Activated naive CD8-positive, alpha-beta T cell treated with anti-CD3 and anti-CD28 coated beads, Interleukin-2, amount 50 U/mL, for 24 hours (primary cell): ENCODE results near the gene COA3.
A peak's percentile ranks its signal among the peaks of the same experiment; 100 is the strongest.

Experiments used
- ATAC-seq: fragments of 150-1000 bp; cut with Tn5 transposase; one replicate; pipeline ENCODE4 v1.10.0; 2021
- DNase-seq: peaks from one replicate; pipeline ENCODE4 v3.0.0; 2021
- H3K27ac Mint-ChIP-seq: one replicate; pipeline ENCODE4 v1.8.0; 2021; ENCODE audit warnings: mild to moderate bottlenecking, mixed read lengths
- H3K27me3 Mint-ChIP-seq: one replicate; pipeline ENCODE4 v1.8.0; 2021; ENCODE audit warnings: mixed read lengths
- H3K36me3 Mint-ChIP-seq: one replicate; pipeline ENCODE4 v1.8.0; 2021; ENCODE audit warnings: low read depth, mixed read lengths
- H3K4me1 Mint-ChIP-seq: one replicate; pipeline ENCODE4 v1.8.0; 2021; ENCODE audit warnings: mixed read lengths
- H3K4me3 Mint-ChIP-seq: one replicate; pipeline ENCODE4 v1.8.0; 2021; ENCODE audit warnings: mild to moderate bottlenecking, moderate library complexity, mixed read lengths
- H3K9me3 Mint-ChIP-seq: one replicate; pipeline ENCODE4 v1.8.0; 2021; ENCODE audit warnings: mixed read lengths

The COA3 gene

DNA sequence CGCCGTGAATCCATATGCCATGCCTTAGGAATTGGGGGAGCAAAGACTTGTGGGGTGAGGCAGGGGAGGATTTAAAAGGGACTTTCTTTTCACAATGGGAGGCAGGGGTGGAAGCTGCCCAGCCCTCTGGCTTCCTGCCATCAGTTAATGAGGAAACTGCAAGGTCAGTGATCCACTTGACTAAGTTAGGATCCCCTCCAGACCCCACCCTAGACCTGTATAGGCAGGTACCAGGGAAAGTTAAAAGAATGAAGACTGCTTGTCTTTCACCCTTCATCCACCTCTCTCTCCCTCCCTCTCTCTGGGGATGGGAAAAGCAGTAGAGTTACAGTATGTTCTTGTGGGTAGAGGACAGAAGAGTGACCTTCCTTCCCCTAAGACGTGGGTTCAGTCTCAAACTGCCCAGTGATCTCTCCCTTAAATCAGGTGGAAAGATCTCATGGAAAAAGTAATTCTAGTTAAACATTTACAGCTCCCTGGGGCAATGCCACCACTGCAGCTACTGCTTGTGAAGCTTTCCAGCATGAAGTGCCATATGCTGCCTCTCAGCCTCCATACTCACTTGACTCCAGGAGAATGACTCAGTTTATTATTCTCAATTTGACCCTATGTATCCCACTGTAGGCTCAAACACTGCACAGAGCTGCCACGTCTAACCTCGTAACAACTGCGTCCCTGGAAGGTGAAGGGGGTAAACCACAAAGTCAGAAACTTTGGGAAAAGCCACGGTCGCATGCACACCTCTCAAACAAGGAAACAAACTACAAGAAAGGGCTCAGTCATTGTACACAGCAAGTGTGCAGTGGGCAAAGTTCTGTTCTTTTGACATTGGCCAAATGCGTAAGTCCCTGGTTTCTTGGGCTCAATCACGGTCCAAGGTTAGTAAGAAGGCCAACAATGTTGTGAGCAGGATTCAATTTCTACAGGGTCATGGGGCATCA lies 1.2 kb downstream of the COA3 start:
- Mint-ChIP-seq H3K27me3 (peaks cover 2% of the 10 kb centered on the region), H3K27ac (no peak overlapping the region), H3K4me3 (peak overlapping the region; percentile 89), H3K9me3 (peaks cover 4% of the 10 kb centered on the region), H3K36me3 (peaks cover 6% of the 10 kb centered on the region), H3K4me1 (peaks cover 18% of the 10 kb centered on the region)
- ATAC-seq (no peak), DNase-seq (no peak)

- DNase-seq, result no peak
- Mint-ChIP-seq H3K27me3 (peaks cover 2% of the 10 kb centered on the region), H3K4me3 (no peak overlapping the region), H3K9me3 (peaks cover 4% of the 10 kb centered on the region), H3K27ac (no peak overlapping the region), H3K4me1 (peaks cover 18% of the 10 kb centered on the region), H3K36me3 (peaks cover 6% of the 10 kb centered on the region)
- ATAC-seq, result no peak
Measured at GRCh38 chr17:42796066-42796758, 2.3 kb downstream of the COA3 start.

DNA sequence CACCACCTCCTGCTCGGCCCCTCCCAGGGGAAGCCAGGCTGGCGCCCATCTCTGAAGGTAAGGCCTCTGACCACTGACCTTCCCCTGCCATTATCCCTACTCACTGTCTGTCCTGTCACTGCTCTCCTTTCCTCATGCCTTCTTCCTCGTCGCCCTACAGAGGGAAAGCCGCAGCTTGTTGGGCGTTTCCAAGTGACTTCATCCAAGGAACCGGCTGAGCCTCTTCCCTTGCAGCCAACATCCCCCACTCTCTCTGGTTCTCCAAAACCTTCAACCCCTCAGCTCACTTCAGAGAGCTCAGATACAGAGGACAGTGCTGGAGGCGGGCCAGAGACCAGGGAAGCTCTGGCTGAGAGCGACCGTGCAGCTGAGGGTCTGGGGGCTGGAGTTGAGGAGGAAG lies 3.0 kb downstream of the COA3 start:
- DNase-seq (no peak), ATAC-seq (no peak)
- Mint-ChIP-seq H3K9me3 (peaks cover 4% of the 10 kb centered on the region), H3K36me3 (peaks cover 6% of the 10 kb centered on the region), H3K27me3 (peaks cover 2% of the 10 kb centered on the region), H3K27ac (no peak overlapping the region), H3K4me1 (peaks cover 18% of the 10 kb centered on the region), H3K4me3 (no peak overlapping the region)

- DNase-seq, result no peak
- Mint-ChIP-seq H3K36me3 (peaks cover 6% of the 10 kb centered on the region), H3K9me3 (peaks cover 4% of the 10 kb centered on the region), H3K27me3 (peaks cover 4% of the 10 kb centered on the region), H3K27ac (no peak overlapping the region), H3K4me3 (no peak overlapping the region), H3K4me1 (peaks cover 18% of the 10 kb centered on the region)
- ATAC-seq, result no peak
Measured at GRCh38 chr17:42795061-42795460, 3.4 kb downstream of the COA3 start.

DNA sequence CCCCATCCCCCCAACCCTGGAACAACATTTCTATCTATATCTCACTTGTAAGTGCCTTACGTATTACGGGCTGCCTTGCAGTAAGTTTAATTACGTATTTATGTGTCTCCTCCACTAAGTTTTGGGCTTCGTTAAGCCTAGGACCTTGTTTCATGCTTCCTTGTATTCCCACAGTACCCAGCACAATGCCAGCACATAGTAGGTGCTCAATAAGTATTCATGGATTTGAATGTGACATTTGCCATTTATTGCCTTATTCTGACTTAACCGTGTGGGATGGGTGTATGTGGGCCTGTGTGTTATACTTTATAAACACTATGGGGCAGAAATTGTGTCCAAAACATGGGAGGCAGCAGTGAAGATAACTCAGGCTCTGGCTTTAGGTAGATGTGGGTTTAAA lies 6.0 kb downstream of the COA3 start:
- H3K27ac Mint-ChIP-seq, result no peak overlapping the region
- H3K27me3 Mint-ChIP-seq, result peaks cover 17% of the 10 kb centered on the region
- peaks cover 3% of the 10 kb centered on the region for H3K36me3 Mint-ChIP-seq
- no peak for DNase-seq
- no peak overlapping the region for H3K4me3 Mint-ChIP-seq
- peaks cover 8% of the 10 kb centered on the region for H3K4me1 Mint-ChIP-seq
- no peaks in the 10 kb centered on the region for H3K9me3 Mint-ChIP-seq
- no peak for ATAC-seq

DNA sequence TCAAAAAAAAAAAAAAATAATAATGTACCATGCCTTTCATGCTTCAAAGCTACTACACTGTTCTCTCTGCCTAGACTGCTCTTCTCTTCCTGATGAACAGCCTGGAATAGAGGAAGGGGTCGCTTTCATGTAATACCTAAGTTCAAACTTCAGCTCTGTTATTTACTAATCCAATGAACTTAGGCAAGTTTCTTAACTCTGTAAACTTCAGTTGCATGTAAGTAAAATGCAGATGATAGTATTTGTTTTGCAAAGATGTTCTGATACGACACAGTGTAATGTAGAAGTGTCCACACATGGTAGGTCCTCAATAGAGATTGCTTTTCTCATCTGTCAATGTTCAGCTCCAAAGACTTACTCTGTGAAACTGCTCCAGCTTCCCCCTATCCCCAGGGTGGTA lies 6.6 kb downstream of the COA3 start:
- no peak overlapping the region for H3K27ac Mint-ChIP-seq
- H3K9me3 Mint-ChIP-seq, result no peaks in the 10 kb centered on the region
- H3K27me3 Mint-ChIP-seq, result peaks cover 21% of the 10 kb centered on the region
- peaks cover 3% of the 10 kb centered on the region for H3K36me3 Mint-ChIP-seq
- peaks cover 2% of the 10 kb centered on the region for H3K4me1 Mint-ChIP-seq
- DNase-seq (no peak), ATAC-seq (no peak)
- no peak overlapping the region for H3K4me3 Mint-ChIP-seq

- ATAC-seq, result no peak
- no peak for DNase-seq
- Mint-ChIP-seq H3K27ac (no peak overlapping the region), H3K36me3 (no peaks in the 10 kb centered on the region), H3K9me3 (no peaks in the 10 kb centered on the region), H3K4me1 (peaks cover 20% of the 10 kb centered on the region), H3K27me3 (peaks cover 66% of the 10 kb centered on the region), H3K4me3 (no peak overlapping the region)
Measured at GRCh38 chr17:42787266-42787665, 11.2 kb downstream of the COA3 start.

GRCh38 chr17:42784811-42785592 lies 13.5 kb downstream of the COA3 start:
- Mint-ChIP-seq H3K27ac (no peak overlapping the region), H3K27me3 (peaks cover 76% of the 10 kb centered on the region), H3K36me3 (no peaks in the 10 kb centered on the region), H3K4me1 (peaks cover 26% of the 10 kb centered on the region), H3K4me3 (no peak overlapping the region), H3K9me3 (no peaks in the 10 kb centered on the region)
- ATAC-seq (no peak), DNase-seq (no peak)

GRCh38 chr17:42784409-42784808 lies 14.1 kb downstream of the COA3 start:
- Mint-ChIP-seq H3K4me3 (no peak overlapping the region), H3K9me3 (no peaks in the 10 kb centered on the region), H3K4me1 (peaks cover 26% of the 10 kb centered on the region), H3K27ac (no peak overlapping the region), H3K36me3 (peaks cover 4% of the 10 kb centered on the region), H3K27me3 (peaks cover 79% of the 10 kb centered on the region)
- no peak for ATAC-seq
- no peak for DNase-seq

GRCh38 chr17:42783791-42784138 lies 14.7 kb downstream of the COA3 start:
- H3K36me3 Mint-ChIP-seq, result peaks cover 4% of the 10 kb centered on the region
- no peaks in the 10 kb centered on the region for H3K9me3 Mint-ChIP-seq
- H3K4me3 Mint-ChIP-seq, result no peak overlapping the region
- no peak for ATAC-seq
- no peak overlapping the region for H3K27ac Mint-ChIP-seq
- peaks cover 26% of the 10 kb centered on the region for H3K4me1 Mint-ChIP-seq
- peaks cover 77% of the 10 kb centered on the region for H3K27me3 Mint-ChIP-seq
- no peak for DNase-seq

DNA sequence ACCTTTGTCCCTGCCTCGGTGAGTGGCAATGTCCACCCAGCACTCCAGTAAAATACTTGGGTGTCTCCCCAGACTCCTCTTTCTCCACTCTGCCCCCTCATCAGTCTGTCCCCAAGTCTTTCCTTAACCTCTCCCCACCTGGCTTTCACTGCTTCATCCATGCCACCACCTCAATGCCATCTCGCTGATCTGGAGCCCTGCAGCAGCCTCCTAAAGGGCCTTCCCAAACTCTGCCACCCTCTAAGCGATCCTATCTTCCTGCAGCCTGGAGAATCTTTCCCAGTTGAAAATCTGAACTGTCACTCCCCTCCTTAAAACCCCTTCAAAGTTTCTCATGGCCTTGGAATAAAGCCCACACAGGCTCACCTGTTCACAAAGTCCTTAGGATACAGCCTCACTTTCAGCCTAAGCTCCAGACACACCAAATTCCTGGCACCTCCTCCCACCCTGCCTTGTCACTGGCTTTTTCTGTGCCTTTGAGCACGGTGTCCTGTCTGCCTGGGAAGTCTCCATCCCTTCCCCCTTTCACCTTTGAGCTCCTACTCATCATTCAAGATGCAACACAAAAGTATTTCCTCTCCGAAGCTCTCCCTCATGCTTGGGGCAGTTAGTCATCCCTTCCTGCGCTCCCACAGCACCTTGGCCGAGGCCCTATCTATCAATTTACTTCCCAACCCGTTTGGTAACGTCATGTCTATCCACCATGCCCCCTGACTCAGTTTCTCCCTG lies 15.3 kb downstream of the COA3 start:
- Mint-ChIP-seq H3K9me3 (no peaks in the 10 kb centered on the region), H3K27ac (no peak overlapping the region), H3K4me3 (no peak overlapping the region), H3K27me3 (peaks cover 74% of the 10 kb centered on the region), H3K4me1 (peaks cover 26% of the 10 kb centered on the region), H3K36me3 (peaks cover 7% of the 10 kb centered on the region)
- DNase-seq, result no peak
- ATAC-seq, result peak; percentile 26

DNA sequence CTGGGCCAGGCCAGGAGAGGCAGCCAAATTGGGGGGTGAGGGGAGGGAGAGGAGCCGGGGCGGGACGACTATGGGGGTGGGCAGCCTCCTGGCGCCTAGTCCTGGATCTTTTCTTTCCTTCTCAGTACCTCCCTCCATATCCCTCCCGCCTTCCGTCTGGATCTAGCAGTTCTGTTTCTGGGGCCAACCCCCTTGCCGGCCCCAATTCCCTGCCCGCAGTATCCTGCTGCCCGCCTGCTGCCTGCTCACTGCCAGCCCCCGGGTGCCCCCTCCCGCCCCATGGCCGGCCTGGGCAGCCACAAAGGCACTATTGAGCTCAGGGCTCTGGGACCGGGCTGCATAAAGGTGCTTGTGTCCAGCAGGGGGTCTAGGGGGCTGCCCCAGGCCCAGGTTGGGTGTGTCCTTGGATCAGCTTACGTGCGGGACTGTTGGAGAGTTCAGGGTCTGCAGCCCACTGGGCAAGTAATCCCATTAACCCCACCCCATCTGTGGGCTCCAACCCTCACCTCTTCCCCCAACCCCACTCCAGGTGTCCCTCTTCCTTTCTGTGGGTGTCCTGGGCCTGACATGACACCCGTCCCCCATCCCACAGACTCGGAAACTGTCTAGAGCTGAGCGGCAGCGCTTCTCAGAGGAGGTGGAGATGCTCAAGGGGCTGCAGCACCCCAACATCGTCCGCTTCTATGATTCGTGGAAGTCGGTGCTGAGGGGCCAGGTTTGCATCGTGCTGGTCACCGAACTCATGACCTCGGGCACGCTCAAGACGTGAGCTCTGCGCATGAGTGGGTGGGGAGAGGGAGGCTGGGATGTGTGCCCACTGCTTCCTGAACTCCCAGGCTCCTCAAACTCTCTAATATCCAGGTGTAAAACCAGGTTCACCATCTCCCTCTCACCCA lies 16.1 kb downstream of the COA3 start:
- Mint-ChIP-seq H3K4me1 (peaks cover 26% of the 10 kb centered on the region), H3K27me3 (peaks cover 66% of the 10 kb centered on the region), H3K27ac (no peak overlapping the region), H3K36me3 (peaks cover 12% of the 10 kb centered on the region), H3K9me3 (no peaks in the 10 kb centered on the region), H3K4me3 (no peak overlapping the region)
- DNase-seq (no peak), ATAC-seq (no peak)

DNA sequence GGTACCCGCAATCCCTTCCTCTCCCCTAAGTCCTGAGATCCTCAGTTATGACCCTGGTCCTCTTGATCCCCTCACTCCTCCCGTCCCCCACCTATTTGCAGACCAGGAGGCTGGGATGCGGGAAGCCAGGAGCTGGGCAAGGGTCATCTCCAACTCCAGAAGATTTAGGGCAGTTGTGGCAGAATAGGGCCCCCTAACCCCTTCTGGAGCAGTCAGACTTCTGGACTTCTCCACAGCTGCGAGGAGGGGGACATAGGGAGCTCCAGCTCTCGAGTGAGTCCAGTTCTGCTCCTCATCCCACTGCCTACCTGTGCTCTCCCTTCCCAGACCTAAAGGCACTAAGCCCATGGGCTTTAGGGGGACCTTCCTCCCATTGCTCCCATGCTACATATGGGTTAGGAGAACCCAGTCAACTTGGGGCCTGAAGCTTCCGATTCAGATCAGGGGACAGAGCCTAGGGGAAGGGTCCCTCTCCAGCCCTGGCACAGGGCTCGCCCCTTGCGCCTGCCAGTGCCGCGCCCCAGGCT lies 16.8 kb downstream of the COA3 start:
- ATAC-seq (no peak), DNase-seq (no peak)
- Mint-ChIP-seq H3K36me3 (peaks cover 14% of the 10 kb centered on the region), H3K4me1 (peaks cover 26% of the 10 kb centered on the region), H3K4me3 (no peak overlapping the region), H3K27me3 (peaks cover 61% of the 10 kb centered on the region), H3K27ac (no peak overlapping the region), H3K9me3 (no peaks in the 10 kb centered on the region)
